Fibroblast of mammary gland (primary cell): Measurements from ENCODE around the gene SAMD10.

Experiments used
- DNase-seq: peaks from one replicate; pipeline ENCODE4 v3.0.0-alpha.2; 2010; ENCODE audit warnings: low read depth
- H3K4me3 ChIP-seq: 2 replicates; pipeline ENCODE4 v1.5.1; 2011; ENCODE audit warnings: low read depth, mild to moderate bottlenecking, low read length, moderate library complexity; ENCODE audit not compliant: control insufficient read depth
- TF ChIP-seq, protein P1 (sequence below): conservative IDR thresholded peaks from 2 replicates; pipeline ENCODE4 v1.5.1; 2011; ENCODE audit warnings: low read depth, low read length, inconsistent platforms; ENCODE audit not compliant: control insufficient read depth, insufficient read depth

The SAMD10 gene

GRCh38 chr20:64010711-64011237 lies 31.3 kb upstream of the SAMD10 start:
- no peak overlapping the region for H3K4me3 ChIP-seq
- peak; percentile 73 for DNase-seq
- TF ChIP-seq, protein P1, sequence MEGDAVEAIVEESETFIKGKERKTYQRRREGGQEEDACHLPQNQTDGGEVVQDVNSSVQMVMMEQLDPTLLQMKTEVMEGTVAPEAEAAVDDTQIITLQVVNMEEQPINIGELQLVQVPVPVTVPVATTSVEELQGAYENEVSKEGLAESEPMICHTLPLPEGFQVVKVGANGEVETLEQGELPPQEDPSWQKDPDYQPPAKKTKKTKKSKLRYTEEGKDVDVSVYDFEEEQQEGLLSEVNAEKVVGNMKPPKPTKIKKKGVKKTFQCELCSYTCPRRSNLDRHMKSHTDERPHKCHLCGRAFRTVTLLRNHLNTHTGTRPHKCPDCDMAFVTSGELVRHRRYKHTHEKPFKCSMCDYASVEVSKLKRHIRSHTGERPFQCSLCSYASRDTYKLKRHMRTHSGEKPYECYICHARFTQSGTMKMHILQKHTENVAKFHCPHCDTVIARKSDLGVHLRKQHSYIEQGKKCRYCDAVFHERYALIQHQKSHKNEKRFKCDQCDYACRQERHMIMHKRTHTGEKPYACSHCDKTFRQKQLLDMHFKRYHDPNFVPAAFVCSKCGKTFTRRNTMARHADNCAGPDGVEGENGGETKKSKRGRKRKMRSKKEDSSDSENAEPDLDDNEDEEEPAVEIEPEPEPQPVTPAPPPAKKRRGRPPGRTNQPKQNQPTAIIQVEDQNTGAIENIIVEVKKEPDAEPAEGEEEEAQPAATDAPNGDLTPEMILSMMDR, result no peak

DNA sequence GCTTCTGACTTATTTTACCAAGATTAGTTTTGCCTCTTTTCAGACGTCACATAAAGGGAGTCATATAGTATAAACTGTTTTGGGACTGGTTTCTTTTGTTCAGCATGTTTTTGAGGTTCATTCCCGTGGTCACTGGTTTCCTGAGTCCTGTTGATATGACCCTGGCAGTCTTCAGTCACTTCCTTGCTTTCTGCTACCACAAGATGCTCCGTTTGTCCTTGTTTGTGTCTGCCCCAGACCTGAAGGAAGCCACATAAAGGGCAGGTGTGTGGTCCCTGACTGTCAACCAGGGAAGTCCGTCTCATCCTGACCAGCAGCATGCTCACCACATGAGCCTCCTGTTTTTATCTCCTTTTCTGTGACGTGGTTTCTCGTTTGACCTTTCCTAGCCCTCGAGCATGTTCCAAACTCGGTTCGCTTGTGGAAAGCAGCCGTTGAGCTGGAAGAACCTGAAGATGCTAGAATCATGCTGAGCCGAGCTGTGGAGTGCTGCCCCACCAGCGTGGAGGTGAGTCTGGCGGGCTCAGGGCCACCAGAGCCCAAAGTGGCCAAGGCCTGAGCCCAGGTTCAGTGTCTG lies 30.5 kb upstream of the SAMD10 start:
- no peak for DNase-seq
- TF ChIP-seq, protein P1, result no peak
- no peak overlapping the region for H3K4me3 ChIP-seq

DNA sequence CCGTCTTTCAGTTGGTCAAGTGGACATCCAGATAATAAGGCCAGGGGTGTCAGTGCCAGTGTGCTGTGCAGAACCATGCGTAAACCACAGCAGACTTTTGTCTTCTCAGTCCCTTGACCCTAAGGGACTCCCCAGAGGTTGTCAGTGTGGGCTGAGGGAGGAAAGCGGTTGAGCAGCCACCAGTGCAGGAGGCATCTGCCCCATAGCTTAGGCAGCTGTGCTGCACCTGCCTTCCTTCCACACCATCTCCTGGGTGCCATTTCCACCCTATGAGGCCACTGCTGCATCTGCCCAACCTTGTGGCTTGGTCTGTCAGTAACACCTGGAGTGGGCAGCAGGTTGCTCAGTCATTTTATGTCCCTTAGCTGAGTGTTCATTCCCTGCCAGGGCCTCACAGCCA lies 27.5 kb upstream of the SAMD10 start:
- no peak for DNase-seq
- TF ChIP-seq, protein P1, result no peak
- no peak overlapping the region for H3K4me3 ChIP-seq

DNA sequence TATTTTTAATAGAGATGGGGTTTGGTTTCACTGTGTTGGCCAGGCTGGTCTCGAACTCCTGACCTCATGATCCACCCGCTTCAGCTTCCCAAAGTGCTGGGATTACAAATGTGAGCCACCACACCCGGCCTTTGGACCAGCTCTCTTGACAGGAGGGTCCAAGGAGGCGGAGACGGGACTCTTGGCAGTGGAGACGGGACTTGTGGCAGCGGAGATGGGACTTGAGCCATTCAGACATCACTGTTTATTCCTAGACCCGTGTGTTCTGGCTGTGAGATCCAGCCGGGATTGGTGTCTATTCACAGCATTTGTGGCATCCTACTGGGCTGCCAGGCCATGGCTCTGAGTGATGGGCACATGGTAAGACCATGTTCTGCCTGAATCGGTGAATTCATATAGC lies 27.0 kb upstream of the SAMD10 start:
- TF ChIP-seq, protein P1, result no peak
- no peak overlapping the region for H3K4me3 ChIP-seq

GRCh38 chr20:64005394-64005793 lies 26.0 kb upstream of the SAMD10 start:
- peak; percentile 60 for DNase-seq
- TF ChIP-seq, protein P1, result no peak
- H3K4me3 ChIP-seq, result no peak overlapping the region

More for the DNA sequence above, 27.0 kb upstream of the SAMD10 start:
- DNase-seq, result no peak

DNA sequence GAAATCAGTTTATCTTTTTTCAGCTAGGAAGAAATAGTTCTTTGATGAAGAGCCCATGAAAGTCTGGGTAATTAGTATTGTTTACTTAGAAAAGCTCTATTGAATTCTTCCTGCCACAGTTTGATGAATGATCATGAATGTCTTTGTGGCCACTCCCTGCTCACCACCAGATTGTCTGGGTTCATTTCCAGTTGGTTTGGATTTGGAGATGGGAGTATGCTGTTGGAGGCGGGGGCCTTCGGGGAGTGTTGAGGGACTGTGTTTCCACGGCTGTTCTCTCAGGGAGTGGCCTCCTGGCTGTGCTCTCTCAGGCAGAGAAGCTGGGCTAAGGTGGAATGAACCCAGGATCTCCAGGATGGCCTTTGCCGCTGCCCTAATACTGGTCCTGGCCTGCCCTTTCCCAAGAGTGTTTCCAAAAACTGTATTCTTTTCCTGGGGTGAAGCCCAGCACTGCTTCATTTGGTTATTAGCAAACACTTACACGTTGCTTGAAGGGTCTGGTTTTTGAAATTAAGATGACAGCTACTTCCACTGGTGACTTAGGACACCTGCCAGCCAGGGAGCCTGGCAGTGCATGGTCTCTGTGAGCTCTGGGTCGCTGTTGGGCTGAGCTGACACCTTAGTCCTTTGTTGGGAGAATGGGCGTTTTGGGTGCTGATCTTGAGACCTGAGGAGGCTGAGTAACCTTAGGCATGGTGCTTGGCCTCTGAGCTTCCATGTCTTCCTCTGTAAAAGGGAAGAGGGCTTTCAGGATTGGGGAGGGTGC lies 24.7 kb upstream of the SAMD10 start:
- H3K4me3 ChIP-seq, result no peak overlapping the region
- no peak for DNase-seq
- TF ChIP-seq, protein P1, result no peak
